Amygdala (tissue), 56 donors: ENCODE results near the gene PLD1.
A peak's percentile ranks its signal among the peaks of the same experiment; 100 is the strongest.

Experiments
- DNase-seq, 56 donors: peaks; one replicate each; lab custom pipeline; 2025; lab: John Stamatoyannopoulos, UW

PLD1 gene

GRCh38 chr3:171777596-171777995 lies 32.7 kb downstream of the PLD1 start:
- DNase-seq = no peak

- DNase-seq = peak in 2 of 56 donors; percentile 9 to 38
Observed at GRCh38 chr3:171776839-171777583, 33.3 kb downstream of the PLD1 start.

- DNase-seq = peak in 32 of 56 donors; percentile 4 to 83 (median 48)
Observed at GRCh38 chr3:171776411-171776810, 33.9 kb downstream of the PLD1 start.

- peak in 1 of 56 donors; percentile 14 for DNase-seq
Observed at GRCh38 chr3:171775943-171776342, 34.3 kb downstream of the PLD1 start.

GRCh38 chr3:171774521-171774920 lies 35.8 kb downstream of the PLD1 start:
- DNase-seq = peak in 43 of 56 donors; percentile 18 to 84 (median 47)

- peak in 28 of 56 donors; percentile 8 to 79 (median 36) for DNase-seq
Observed at GRCh38 chr3:171772427-171773056, 37.7 kb downstream of the PLD1 start.

- peak in 2 of 56 donors; percentile 18 to 25 for DNase-seq
Observed at GRCh38 chr3:171770689-171771620, 39.3 kb downstream of the PLD1 start.

- DNase-seq = no peak
Observed at GRCh38 chr3:171769461-171769860, 40.8 kb downstream of the PLD1 start.

GRCh38 chr3:171768986-171769385 lies 41.3 kb downstream of the PLD1 start:
- no peak for DNase-seq

GRCh38 chr3:171768281-171768900 lies 41.9 kb downstream of the PLD1 start:
- no peak for DNase-seq

GRCh38 chr3:171765511-171765887 lies 44.8 kb downstream of the PLD1 start:
- DNase-seq = no peak

- no peak for DNase-seq
Observed at GRCh38 chr3:171763392-171763791, 46.9 kb downstream of the PLD1 start.

- DNase-seq = no peak
Observed at GRCh38 chr3:171760477-171760876, 49.8 kb downstream of the PLD1 start.

GRCh38 chr3:171758109-171758508 lies 52.2 kb downstream of the PLD1 start:
- DNase-seq = no peak

- DNase-seq = no peak
Observed at GRCh38 chr3:171757361-171758034, 52.8 kb downstream of the PLD1 start.

- DNase-seq = no peak
Observed at GRCh38 chr3:171755656-171756055, 54.6 kb downstream of the PLD1 start.

GRCh38 chr3:171755015-171755589 lies 55.2 kb downstream of the PLD1 start:
- no peak for DNase-seq

GRCh38 chr3:171753665-171754408 lies 56.4 kb downstream of the PLD1 start:
- DNase-seq = no peak

- no peak for DNase-seq
Observed at GRCh38 chr3:171753025-171753472, 57.2 kb downstream of the PLD1 start.
